GM10266 (cell line): ENCODE measurements around the gene ALK.
A peak's percentile ranks its signal among the peaks of the same experiment; 100 is the strongest.

Experiments
- DNase-seq: peaks from one replicate; pipeline ENCODE4 v3.0.0; 2012; ENCODE audit errors: extremely low spot score
- CTCF ChIP-seq: IDR thresholded peaks from 2 replicates; pipeline ENCODE4 v1.5.1; 2012; ENCODE audit warnings: mild to moderate bottlenecking, low read depth; ENCODE audit not compliant: control insufficient read depth, insufficient read depth; ENCODE audit errors: missing control alignments

The ALK gene

GRCh38 chr2:29304399-29305060, 616.9 kb downstream of the ALK start:
- TF ChIP-seq CTCF, result no peak
- no peak for DNase-seq

- DNase-seq, result no peak
- no peak for TF ChIP-seq CTCF
These were observed 624.8 kb downstream of the ALK start for GRCh38 chr2:29296585-29296984.

GRCh38 chr2:29295845-29296244, 625.5 kb downstream of the ALK start:
- peak; percentile 16 for DNase-seq
- TF ChIP-seq CTCF, result peak; percentile 34

- peak; percentile 20 for DNase-seq
- no peak for TF ChIP-seq CTCF
These were observed 627.5 kb downstream of the ALK start for GRCh38 chr2:29293830-29294438.

GRCh38 chr2:29290293-29291047, 630.9 kb downstream of the ALK start:
- no peak for TF ChIP-seq CTCF

GRCh38 chr2:29284671-29285070, 636.7 kb downstream of the ALK start:
- no peak for DNase-seq
- no peak for TF ChIP-seq CTCF

More at GRCh38 chr2:29290293-29291047, 630.9 kb downstream of the ALK start:
- DNase-seq, result no peak

- no peak for TF ChIP-seq CTCF
- no peak for DNase-seq
These were observed 639.5 kb downstream of the ALK start for GRCh38 chr2:29281916-29282247.
